Small intestine (tissue), 7 donors: ENCODE results near the gene COL4A4. TPM values are rescaled to one million over a fixed set of nuclear protein-coding genes. Genes with fewer than 3 reads are reported as not detected.
"Not testable (repeated sequence)": the region's sequence is repeated elsewhere in the genome, so short reads cannot be mapped to it uniquely, and the experiment has no call there.

Experiments
- DNase-seq, 2 donors: peaks; one replicate each; pipeline versions ENCODE4 v3.0.0 to v3.0.0-alpha.2; 2013
- FAIRE-seq: peaks from 2 replicates; lab custom pipeline; 2012; peaks lifted over from hg19 to GRCh38; lab: Jason Lieb, UNC
- H3K27ac ChIP-seq, 3 donors: one replicate each; pipeline ENCODE4 v1.5.1; 2013; ENCODE audit warnings: low read length in 2 of 3, mild to moderate bottlenecking in 2 of 3, control low read depth in 1 of 3, inconsistent platforms in 1 of 3, low read depth in 1 of 3, moderate library complexity in 1 of 3
- H3K27me3 ChIP-seq, 3 donors: one replicate each; pipeline ENCODE4 v1.6.1; 2013; ENCODE audit warnings: low read length in 3 of 3, inconsistent platforms in 1 of 3; ENCODE audit not compliant: control insufficient read depth in 3 of 3, insufficient read depth in 3 of 3
- H3K36me3 ChIP-seq, 3 donors: one replicate each; pipeline ENCODE4 v1.6.1; 2013; ENCODE audit warnings: low read length in 3 of 3, inconsistent platforms in 1 of 3, low read depth in 1 of 3, mild to moderate bottlenecking in 1 of 3, moderate library complexity in 1 of 3; ENCODE audit not compliant: control insufficient read depth in 3 of 3, insufficient read depth in 2 of 3
- H3K4me1 ChIP-seq, 3 donors: one replicate each; pipeline ENCODE4 v1.6.1; 2013; ENCODE audit warnings: low read length in 2 of 3, inconsistent platforms in 1 of 3, low read depth in 1 of 3, mild to moderate bottlenecking in 1 of 3, moderate library complexity in 1 of 3; ENCODE audit not compliant: control insufficient read depth in 3 of 3, insufficient read depth in 2 of 3
- H3K4me3 ChIP-seq, 3 donors: one replicate each; pipeline ENCODE4 v1.5.1; 2013; ENCODE audit warnings: low read length in 3 of 3, control low read depth in 1 of 3, inconsistent platforms in 1 of 3, low read depth in 1 of 3, mild to moderate bottlenecking in 1 of 3, moderate library complexity in 1 of 3
- H3K9me3 ChIP-seq, 2 donors: one replicate each; pipeline ENCODE4 v1.6.1; 2013; ENCODE audit warnings: low read depth in 1 of 2, low read length in 1 of 2; ENCODE audit not compliant: control insufficient read depth in 2 of 2, insufficient read depth in 1 of 2
- WGBS, 3 donors: extraction: QIAGEN DNeasy Blood & Tissue Kit; methylation state at CpG; one replicate each; pipeline ENCODE4 v1.1.7; 2013; 5-methylcytosine and 5-hydroxymethylcytosine counted together
- polyA plus RNA-seq, 4 donors: library from polyadenylated mRNA; stranded (reverse) in 3 of 4; unstranded in 1 of 4; fragments of 200-250 nt in 3 of 4; fragments of 120-200 nt in 1 of 4; gene quantifications; one replicate each; pipeline versions ENCODE4 v1.2.1 to v1.2.3, GENCODE V29; 2013
- donor health status: healthy with polysubstance abuse.
- donor health status: control.
- donor health status: control.
- donor health status: Bipolar disorder and iron deficiency.
- donor health status: healthy.

COL4A4 gene
- polyA plus RNA-seq, 4 donors: under 0.01 to 0.21 (median 0.19) TPM; not detected in 1

- H3K9me3 ChIP-seq: peaks cover 0 to 5% of the 10 kb centered on the region in 2 donors
- FAIRE-seq: no peak
- H3K4me3 ChIP-seq: no peak overlapping the region
- no peak for DNase-seq
- H3K4me1 ChIP-seq: no peaks in the 10 kb centered on the region
- 67 to 80% (median 80%) methylated on average over 2 of the region's 2 CpGs for WGBS, 3 donors
- no peaks in the 10 kb centered on the region for H3K36me3 ChIP-seq
- H3K27ac ChIP-seq: no peak overlapping the region
- H3K27me3 ChIP-seq: no peaks in the 10 kb centered on the region
Measured at GRCh38 chr2:227098162-227098515, 65.9 kb downstream of the COL4A4 start.

GRCh38 chr2:227097495-227098161, 66.4 kb downstream of the COL4A4 start:
- Histone ChIP-seq H3K4me1 (no peaks in the 10 kb centered on the region), H3K27me3 (no peaks in the 10 kb centered on the region), H3K9me3 (peaks cover 0 to 5% of the 10 kb centered on the region in 2 donors), H3K4me3 (no peak overlapping the region), H3K27ac (peak overlapping the region in 1 of 3 donors; percentile 21), H3K36me3 (no peaks in the 10 kb centered on the region)
- FAIRE-seq (no peak), DNase-seq (peak in 1 of 2 donors; percentile 19)
- 64 to 76% (median 69%) methylated on average over 5 of the region's 5 CpGs for WGBS, 3 donors

GRCh38 chr2:227095346-227095745, 68.7 kb downstream of the COL4A4 start:
- 62 to 72% (median 71%) methylated on average over 4 of the region's 4 CpGs for WGBS, 3 donors
- H3K36me3 ChIP-seq: no peaks in the 10 kb centered on the region
- no peak for DNase-seq

GRCh38 chr2:227082286-227082685, 81.7 kb downstream of the COL4A4 start:
- FAIRE-seq: no peak
- Histone ChIP-seq H3K36me3 (no peaks in the 10 kb centered on the region), H3K9me3 (peaks cover 0 to 7% of the 10 kb centered on the region in 2 donors), H3K27me3 (no peaks in the 10 kb centered on the region), H3K27ac (no peak overlapping the region), H3K4me3 (no peak overlapping the region), H3K4me1 (peaks cover 0 to 14% (median 0%) of the 10 kb centered on the region in 3 donors)
- 15 to 42% (median 28%) methylated on average over 1 of the region's 1 CpG for WGBS, 3 donors
- peak in 1 of 2 donors; percentile 10 for DNase-seq

More at GRCh38 chr2:227095346-227095745, 68.7 kb downstream of the COL4A4 start:
- no peak for FAIRE-seq
- H3K27me3 ChIP-seq: no peaks in the 10 kb centered on the region
- H3K4me1 ChIP-seq: no peaks in the 10 kb centered on the region
- peaks cover 0 to 5% of the 10 kb centered on the region in 2 donors for H3K9me3 ChIP-seq
- no peak overlapping the region for H3K27ac ChIP-seq
- H3K4me3 ChIP-seq: no peak overlapping the region

GRCh38 chr2:227079726-227080125, 84.3 kb downstream of the COL4A4 start:
- no peak overlapping the region for H3K4me3 ChIP-seq
- FAIRE-seq: no peak
- 77 to 85% (median 82%) methylated on average over 6 of the region's 6 CpGs for WGBS, 3 donors
- no peaks in the 10 kb centered on the region for H3K9me3 ChIP-seq
- no peak for DNase-seq
- no peak overlapping the region for H3K27ac ChIP-seq
- no peaks in the 10 kb centered on the region for H3K36me3 ChIP-seq
- peaks cover 0 to 10% (median 0%) of the 10 kb centered on the region in 3 donors for H3K4me1 ChIP-seq
- H3K27me3 ChIP-seq: no peaks in the 10 kb centered on the region

- not testable (repeated sequence) for H3K4me1 ChIP-seq, H3K36me3 ChIP-seq, H3K27me3 ChIP-seq, FAIRE-seq, DNase-seq, H3K9me3 ChIP-seq, H3K4me3 ChIP-seq, H3K27ac ChIP-seq
- 81 to 89% (median 81%) methylated on average over 9 to 14 of the region's 14 CpGs for whole genome bisulfite sequencing, 3 donors
Measured at GRCh38 chr2:227065065-227065464, 98.9 kb downstream of the COL4A4 start.

- FAIRE-seq (no peak), DNase-seq (no peak)
- 82 to 88% (median 84%) methylated on average over 5 of the region's 5 CpGs for WGBS, 3 donors
Measured at GRCh38 chr2:227058888-227059399, 105.1 kb downstream of the COL4A4 start.

GRCh38 chr2:227057743-227058447, 106.1 kb downstream of the COL4A4 start:
- 52 to 75% (median 65%) methylated on average over 3 of the region's 3 CpGs for WGBS, 3 donors
- Histone ChIP-seq H3K27ac (no peak overlapping the region), H3K27me3 (no peaks in the 10 kb centered on the region), H3K4me3 (no peak overlapping the region), H3K9me3 (no peaks in the 10 kb centered on the region), H3K4me1 (no peaks in the 10 kb centered on the region), H3K36me3 (no peaks in the 10 kb centered on the region)
- FAIRE-seq: no peak
- DNase-seq: no peak

More at GRCh38 chr2:227058888-227059399, 105.1 kb downstream of the COL4A4 start:
- H3K27ac ChIP-seq: no peak overlapping the region
- no peaks in the 10 kb centered on the region for H3K27me3 ChIP-seq
- no peak overlapping the region for H3K4me3 ChIP-seq
- no peaks in the 10 kb centered on the region for H3K9me3 ChIP-seq
- H3K4me1 ChIP-seq: no peaks in the 10 kb centered on the region
- no peaks in the 10 kb centered on the region for H3K36me3 ChIP-seq
